GM23338 (cell line): ENCODE data around the gene IQCE. TPM values are rescaled to one million over a fixed set of nuclear protein-coding genes. Genes with fewer than 3 reads are reported as not detected.

ENCODE experiments used
- EZH2 ChIP-seq: fragments of 200-600 bp; sonication (generic); IDR thresholded peaks from one replicate; pipeline ENCODE4 v1.8.0; 2017; ENCODE audit warnings: antibody characterized with exemption, mild to moderate bottlenecking, low read depth; ENCODE audit not compliant: unreplicated experiment
- ZNF462 ChIP-seq: fragments of 250-450 bp; sonication (Bioruptor Pico); IDR thresholded peaks from 2 replicates; pipeline ENCODE4 v1.5.0; 2020; ENCODE audit warnings: mild to moderate bottlenecking, moderate library complexity
- polyA plus RNA-seq: library from polyadenylated mRNA; unstranded; fragments of >200 nt; fragmentation: Nextera tagmentation; extraction: Ambion mirVana; gene quantifications from 2 replicates; pipeline ENCODE4 v1.2.1, GENCODE V29; 2016
- total RNA-seq: library from RNA; depleted of rRNA; stranded (reverse); fragments of >200 nt; shearing (Covaris generic); gene quantifications from 2 replicates; pipeline ENCODE4 v1.2.3, GENCODE V29; 2014
- TF ChIP-seq, protein P1 (sequence below), 2 experiments: fragments of 200-600 bp in 1 of 2; sonication (generic) in 1 of 2; conservative IDR thresholded peaks; 2 replicates each; pipeline versions ENCODE4 v1.5.1 to v1.6.1; 2016 to 2017; ENCODE audit warnings: antibody characterized with exemption in 2 of 2, low read depth in 2 of 2, mild to moderate bottlenecking in 2 of 2, moderate library complexity in 1 of 2
- TF ChIP-seq, protein P2 (sequence below): IDR thresholded peaks from 2 replicates; pipeline ENCODE4 v1.6.1; 2016; ENCODE audit warnings: antibody characterized with exemption

Gene IQCE
- total and polyA plus RNA-seq, 2 experiments from 2014 or later, result 5.0 to 7.7 TPM

- TF ChIP-seq, protein P1, sequence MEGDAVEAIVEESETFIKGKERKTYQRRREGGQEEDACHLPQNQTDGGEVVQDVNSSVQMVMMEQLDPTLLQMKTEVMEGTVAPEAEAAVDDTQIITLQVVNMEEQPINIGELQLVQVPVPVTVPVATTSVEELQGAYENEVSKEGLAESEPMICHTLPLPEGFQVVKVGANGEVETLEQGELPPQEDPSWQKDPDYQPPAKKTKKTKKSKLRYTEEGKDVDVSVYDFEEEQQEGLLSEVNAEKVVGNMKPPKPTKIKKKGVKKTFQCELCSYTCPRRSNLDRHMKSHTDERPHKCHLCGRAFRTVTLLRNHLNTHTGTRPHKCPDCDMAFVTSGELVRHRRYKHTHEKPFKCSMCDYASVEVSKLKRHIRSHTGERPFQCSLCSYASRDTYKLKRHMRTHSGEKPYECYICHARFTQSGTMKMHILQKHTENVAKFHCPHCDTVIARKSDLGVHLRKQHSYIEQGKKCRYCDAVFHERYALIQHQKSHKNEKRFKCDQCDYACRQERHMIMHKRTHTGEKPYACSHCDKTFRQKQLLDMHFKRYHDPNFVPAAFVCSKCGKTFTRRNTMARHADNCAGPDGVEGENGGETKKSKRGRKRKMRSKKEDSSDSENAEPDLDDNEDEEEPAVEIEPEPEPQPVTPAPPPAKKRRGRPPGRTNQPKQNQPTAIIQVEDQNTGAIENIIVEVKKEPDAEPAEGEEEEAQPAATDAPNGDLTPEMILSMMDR (conservative IDR thresholded peaks at IDR 0.05; ENCODE audit: low read depth in 2 of 2), result no peak
- TF ChIP-seq, protein P2, sequence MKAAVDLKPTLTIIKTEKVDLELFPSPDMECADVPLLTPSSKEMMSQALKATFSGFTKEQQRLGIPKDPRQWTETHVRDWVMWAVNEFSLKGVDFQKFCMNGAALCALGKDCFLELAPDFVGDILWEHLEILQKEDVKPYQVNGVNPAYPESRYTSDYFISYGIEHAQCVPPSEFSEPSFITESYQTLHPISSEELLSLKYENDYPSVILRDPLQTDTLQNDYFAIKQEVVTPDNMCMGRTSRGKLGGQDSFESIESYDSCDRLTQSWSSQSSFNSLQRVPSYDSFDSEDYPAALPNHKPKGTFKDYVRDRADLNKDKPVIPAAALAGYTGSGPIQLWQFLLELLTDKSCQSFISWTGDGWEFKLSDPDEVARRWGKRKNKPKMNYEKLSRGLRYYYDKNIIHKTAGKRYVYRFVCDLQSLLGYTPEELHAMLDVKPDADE, result no peak
- TF ChIP-seq EZH2 (no peak), ZNF462 (CRISPR knock-in tag) (no peak)
Measured at GRCh38 chr7:2575733-2576340, 17.1 kb downstream of the IQCE start (continued).
